HG02763 (cell line): Measurements from ENCODE around the gene EXD3.
"Not testable (repeated sequence)": the region's sequence is repeated elsewhere in the genome, so short reads cannot be mapped to it uniquely, and the experiment has no call there.

Source experiments
- ATAC-seq: cut with Tn5 transposase; IDR thresholded peaks from one replicate; pipeline ENCODE4 v1.9.1; 2021; ENCODE audit warnings: mild to moderate bottlenecking, moderate library complexity; ENCODE audit not compliant: unreplicated experiment

Gene EXD3

DNA sequence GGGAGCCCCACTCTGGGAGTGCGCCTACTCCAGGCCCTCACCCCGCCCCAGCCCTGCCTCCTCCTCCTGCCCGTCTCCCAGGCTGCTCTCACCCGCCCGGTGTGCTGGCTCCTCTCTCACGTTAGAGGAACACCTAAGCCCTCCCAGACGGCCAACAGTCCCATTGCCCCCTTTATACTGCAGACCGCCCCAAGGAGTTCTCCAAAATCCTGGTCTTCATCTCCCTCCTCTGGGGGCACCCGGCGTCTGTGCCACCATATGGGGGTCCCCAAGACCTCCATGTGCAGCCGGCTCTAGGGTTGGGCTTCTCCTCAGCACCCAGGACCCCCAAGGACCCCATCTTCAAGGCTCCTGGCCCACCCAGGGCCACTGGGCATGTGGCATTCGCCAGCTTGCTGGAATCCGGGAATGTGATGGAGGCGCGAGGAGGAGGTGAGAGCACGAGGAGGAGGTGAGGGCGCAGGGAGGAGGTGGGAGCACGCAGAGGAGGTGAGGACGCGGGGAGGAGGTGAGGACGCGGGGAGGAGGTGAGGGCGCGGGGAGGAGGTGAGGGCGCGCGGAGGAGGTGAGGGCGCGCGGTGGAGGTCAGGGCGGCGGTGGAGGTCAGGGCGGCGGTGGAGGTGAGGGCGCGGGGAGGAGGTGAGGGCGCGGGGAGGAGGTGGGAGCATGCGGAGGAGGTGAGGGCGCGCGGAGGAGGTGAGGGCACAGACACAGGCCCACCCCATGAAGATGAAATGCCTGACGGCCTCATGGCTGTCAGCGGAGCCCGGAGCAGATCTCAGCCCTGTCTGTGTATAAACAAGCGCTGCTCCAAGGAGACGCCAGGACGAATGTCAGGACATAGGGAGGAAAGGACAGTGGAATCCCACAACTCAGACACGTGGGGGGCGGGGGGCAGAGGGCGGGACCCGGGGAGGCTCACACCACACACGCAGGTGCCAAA, 41.2 kb downstream of the EXD3 start:
- no peak for ATAC-seq

DNA sequence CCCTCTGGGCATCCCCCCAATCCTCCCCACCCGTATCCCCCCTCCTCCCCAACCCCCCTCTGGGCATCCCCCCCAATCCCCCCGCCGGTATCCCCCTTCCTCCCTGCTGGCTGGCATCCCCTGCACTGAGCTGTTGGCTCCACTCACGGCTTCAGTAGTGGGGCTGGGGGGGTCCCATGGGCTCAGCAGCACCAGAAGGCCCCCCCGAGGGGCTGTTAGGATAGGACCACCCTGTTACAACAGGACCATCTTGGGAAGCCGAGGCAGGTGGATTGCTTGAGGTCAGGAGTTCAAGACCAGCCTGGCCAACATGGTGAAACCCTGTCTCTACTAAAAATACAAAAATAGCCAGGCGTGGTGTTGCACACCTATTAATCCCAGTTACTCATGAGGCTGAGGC, 42.4 kb downstream of the EXD3 start:
- no peak for ATAC-seq

DNA sequence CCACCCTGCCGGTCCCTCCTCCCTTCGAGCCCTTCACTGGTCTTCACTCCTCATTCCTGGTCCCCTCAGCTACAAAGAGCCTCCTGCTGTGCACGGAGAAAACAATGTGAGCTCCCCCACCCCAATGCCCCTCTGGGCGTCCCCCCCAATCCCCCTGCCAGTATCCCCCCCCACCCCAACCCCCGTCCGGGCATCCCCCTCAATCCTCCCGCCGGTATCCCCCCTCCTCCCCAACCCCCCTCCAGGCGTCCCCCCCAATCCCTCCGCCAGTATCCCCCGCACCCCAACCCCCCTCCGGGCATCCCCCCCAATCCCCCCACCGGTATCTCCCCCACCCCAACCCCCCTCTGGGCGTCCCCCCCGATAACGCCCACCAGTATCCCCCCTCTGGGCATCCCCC, 42.8 kb downstream of the EXD3 start:
- no peak for ATAC-seq

DNA sequence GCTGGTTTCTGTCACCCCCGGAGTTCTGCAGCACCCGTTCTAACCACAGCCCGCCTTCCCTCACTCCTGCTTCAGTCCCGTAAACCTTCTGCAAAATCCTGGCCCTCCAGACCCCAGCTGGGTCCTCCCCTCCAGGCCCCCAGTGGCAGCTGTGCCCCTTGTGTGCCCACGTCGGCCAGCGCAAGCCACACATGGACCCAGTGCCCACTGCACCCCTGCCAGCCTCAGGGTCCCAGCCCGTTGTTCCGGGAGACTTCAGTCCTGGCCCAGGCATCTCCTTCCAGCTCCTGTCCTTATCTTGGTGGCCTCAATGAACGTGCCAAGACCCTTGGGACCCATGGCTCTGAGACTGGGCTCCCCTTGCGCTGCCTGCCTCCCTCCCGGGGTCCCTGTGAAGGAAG, 43.2 kb downstream of the EXD3 start:
- ATAC-seq: no peak

DNA sequence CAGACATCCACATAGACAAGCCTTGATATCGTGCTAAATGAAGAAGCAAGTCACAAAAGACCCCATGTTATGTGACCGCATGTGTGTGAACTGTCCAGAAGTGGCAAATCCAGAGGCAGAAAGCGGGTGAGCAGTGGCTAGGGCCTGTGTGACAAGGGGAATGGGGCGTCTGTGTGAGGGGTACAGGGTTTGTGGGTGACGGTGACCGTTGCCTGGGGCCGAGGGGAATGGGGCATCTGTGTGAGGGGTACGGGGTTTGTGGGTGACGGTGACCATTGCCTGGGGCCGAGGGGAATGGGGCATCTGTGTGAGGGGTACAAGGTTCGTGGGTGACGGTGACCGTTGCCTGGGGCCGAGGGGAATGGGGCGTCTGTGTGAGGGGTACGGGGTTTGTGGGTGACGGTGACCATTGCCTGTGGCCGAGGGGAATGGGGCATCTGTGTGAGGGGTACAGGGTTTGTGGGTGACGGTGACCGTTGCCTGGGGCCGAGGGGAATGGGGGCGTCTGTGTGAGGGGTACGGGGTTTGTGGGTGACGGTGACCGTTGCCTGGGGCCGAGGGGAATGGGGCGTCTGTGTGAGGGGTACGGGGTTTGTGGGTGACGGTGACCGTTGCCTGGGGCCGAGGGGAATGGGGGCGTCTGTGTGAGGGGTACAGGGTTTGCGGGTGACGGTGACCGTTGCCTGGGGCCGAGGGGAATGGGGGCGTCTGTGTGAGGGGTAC, 44.1 kb downstream of the EXD3 start:
- not testable (repeated sequence) for ATAC-seq

DNA sequence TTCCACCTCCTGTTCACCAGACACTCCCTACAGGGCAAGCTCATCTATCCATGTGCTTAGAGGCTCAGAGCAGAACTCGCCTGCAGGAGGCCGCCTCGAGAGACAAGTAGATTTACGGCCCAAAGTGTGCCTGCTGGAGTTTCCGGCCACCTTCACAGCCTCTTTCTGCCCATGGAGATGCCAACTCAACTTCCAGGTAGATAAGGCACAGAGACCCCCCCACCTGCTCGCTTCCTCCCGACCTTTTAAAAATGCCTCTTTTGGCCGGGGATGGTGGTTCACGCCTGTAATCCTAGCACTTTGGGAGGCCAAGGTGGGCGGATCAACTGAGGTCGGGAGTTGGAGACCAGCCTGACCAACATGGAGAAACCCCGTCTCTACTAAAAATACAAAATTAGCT, 46.6 kb downstream of the EXD3 start:
- ATAC-seq: no peak

DNA sequence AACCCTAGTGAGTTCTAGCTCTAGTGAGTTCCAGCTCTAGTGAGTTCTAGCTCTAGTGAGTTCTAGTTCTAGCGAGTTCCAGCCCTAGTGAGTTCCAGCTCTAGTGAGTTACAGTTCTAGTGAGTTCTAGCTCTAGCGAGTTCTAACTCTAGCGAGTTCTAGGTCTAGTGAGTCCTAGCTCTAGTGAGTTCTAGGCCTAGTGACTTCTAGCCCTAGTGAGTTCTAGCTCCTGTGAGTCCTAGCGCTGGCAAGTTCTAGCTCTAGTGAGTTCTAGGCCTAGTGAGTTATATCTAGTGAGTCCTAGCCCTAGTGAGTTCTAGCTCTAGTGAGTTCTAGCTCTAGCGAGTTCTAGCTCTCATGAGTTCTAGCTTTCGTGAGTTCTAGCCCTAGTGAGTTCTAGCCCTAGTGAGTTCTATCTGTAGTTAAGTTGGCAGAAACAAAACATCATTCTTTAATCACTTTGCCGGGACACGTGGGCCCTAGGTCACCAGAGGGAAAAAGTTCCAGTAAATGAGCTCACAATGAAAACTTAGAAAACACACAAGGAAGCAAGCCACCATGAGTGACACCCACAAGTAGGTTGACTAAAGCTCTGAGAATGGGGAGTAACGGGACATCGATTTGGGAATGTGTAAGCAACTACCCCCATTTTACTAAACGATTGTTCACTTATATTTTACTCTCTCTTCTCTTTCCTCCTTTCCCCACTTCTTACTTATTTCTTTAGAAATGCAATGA, 47.5 kb downstream of the EXD3 start:
- no peak for ATAC-seq

DNA sequence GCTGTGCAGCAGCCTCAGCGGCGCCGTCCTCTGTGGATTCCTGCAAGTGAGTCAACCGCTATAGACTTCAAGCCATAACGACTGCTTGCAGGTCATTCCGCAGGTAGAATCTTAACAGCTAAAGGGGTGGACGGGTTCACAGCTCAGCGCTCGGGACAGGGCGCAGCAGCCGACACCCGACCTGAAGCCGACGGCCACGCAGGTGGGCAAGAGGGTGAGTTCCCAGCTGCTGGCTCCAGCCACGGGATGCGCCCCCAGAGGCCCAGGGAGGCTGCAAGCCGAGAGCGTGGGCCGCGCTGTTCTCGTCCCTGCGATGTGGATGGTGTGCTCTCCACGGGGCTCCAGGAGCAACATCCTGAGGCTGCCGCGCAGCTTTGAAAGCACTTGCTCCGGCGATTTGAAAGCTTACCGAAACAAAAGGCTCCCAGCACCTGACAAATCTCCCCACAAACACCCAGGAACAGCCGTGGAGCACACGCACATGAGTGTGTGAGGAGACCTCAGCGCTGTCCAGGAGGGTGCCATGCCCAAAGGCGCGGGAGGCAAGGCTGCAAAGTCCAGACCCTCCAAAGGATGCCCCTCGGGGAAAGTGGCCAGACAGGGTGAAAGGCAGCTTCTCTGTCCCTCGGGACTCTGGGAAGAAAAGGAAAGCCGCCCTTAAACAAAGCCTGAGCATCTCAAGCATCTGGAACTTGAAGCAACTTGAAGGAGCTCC, 48.7 kb downstream of the EXD3 start:
- no peak for ATAC-seq

DNA sequence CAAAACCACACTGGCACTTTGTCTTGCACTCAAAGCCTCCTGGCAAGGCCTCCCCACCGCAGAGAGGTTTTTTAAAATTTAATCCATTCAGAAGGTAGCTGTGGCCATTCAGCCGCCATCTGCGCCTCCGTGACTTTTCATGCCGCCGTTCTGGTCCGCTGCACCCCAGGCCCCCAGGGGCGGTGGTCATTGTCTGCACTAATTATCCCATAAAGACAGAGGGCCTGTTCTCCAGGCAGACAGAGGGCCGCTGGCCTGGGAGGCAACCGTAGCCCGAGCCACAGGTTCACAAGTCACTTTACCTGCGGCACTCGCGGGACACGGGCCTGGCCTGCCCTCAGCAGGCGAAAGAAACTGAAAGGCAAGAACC, 49.4 kb downstream of the EXD3 start:
- no peak for ATAC-seq

DNA sequence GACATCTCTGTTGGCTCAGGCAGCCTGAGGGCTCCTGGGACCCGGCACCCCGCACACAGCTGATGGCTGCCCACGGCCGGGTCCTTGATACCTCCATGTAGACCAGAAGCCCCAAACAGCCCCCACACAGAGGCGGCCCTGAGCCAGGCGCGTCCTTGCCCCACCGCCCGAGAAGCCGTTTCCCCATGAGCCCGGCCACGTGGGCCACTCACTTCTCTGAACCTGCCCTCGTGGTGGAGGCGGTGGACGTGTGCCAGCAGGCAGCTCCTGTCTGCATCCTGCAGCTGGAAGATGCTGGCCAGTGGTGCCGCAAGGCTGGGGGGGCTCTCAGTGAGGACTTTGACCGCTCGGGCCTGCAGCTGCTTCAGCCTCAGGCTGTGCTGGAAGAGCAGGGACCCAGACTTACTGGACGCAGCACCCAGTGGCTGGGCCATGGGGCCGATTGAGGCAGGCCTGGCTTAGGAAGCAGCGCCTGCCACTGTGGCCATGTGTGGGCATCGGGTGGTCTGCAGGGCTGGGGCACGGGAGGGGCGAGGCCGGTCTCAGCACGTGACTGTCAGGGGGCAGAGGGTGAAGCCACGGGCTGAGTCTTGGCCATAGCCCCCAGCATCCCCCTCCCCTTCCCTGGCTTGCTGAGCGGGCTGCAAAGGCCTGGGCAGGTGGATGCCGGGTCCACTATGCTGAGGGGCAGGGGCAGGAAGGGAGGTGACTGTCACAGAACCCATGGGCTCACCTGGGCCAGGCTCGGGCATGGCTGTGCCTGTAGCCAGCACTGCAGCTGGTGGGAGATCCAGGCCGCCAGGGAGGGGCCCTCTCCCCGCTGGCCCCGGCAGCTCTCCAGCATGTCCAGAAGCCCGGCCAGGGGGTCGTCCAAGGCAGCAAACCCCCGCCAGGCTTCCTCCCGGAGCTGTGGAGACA, 50.0 kb downstream of the EXD3 start:
- no peak for ATAC-seq

DNA sequence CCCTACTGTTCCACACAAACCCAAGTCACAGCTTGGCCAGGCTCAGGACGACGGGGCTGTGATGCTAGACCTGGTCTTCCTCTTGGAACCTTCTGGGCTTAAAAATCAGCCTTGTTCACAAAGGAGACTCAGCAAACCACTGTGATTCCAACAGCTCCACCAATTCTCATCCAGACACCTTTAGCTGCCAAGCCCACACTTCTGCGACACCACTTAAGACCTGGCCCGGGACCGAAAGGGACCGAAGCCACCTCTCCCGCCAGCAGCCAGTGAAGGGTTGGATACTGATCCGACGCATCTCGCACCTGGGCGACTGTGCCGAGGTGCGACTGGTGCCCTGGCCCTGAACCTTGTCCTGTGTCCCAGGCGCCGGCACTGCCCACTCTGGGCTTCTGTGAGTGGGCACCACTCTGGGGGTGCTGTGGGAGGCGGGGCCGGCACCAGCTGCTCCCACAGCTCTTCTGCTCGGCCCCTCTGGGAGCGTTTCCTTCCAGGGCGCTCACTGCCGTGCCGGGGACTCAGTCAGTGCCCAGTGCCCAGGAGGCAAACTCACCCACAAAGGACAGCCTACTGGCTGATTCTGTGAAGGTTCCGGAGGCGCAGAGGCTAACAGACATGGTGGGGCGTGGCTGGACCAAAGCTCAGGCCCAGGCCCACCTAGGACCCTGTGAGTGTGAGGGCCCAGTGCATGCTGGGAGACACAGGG, 50.9 kb downstream of the EXD3 start:
- no peak for ATAC-seq

DNA sequence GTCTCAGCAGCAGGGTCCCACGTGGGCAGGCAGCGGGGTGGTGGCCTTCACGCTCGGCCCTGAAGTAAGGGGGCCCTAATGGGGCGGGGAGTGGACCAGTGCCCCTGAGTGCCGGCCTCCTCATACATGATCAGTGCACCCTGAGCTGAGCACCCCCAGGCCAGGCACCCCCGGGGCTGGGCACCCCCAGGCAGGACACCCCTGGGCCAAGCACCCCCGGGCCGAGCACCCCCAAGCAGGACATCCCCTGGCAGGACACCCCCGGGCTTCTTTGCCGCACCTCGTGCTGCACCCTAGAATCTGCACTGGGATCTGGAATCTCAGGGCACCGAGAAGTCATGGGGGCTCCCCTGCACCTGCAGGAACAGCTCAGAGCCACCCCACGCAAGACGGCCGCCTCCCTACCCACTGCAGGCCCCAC, 51.4 kb downstream of the EXD3 start:
- ATAC-seq: no peak

DNA sequence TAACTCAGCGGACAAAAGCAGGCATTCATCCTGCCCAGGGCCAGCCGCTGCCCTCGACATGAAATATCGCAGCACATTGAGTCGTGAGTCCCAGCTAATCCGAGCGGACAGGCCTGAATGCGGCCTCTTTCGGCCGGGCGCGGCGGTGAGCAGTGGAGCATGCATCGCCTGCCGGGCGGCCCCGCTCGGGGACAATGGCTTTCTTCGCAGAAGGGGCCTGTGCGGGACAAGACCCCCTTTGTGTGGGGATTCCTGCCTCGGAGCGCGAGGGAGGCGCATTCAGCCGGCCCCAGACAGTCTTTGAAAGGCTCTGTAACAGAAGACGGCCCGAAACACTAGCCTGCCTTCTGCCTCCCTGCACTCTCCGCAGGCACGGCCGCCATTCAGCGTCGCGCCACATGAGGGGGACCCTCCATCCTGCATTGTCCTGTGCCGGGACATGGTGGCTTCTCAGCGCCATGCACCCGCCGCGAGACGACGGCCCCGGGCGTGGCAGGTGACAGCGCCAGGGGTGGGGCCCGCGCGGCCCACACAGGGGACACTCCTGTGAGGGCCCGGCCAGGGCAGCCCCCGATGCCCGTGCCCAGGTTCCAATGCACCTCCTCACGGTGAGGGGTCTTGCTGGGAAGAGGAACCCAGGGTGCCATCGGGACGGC, 52.0 kb downstream of the EXD3 start:
- ATAC-seq: no peak

DNA sequence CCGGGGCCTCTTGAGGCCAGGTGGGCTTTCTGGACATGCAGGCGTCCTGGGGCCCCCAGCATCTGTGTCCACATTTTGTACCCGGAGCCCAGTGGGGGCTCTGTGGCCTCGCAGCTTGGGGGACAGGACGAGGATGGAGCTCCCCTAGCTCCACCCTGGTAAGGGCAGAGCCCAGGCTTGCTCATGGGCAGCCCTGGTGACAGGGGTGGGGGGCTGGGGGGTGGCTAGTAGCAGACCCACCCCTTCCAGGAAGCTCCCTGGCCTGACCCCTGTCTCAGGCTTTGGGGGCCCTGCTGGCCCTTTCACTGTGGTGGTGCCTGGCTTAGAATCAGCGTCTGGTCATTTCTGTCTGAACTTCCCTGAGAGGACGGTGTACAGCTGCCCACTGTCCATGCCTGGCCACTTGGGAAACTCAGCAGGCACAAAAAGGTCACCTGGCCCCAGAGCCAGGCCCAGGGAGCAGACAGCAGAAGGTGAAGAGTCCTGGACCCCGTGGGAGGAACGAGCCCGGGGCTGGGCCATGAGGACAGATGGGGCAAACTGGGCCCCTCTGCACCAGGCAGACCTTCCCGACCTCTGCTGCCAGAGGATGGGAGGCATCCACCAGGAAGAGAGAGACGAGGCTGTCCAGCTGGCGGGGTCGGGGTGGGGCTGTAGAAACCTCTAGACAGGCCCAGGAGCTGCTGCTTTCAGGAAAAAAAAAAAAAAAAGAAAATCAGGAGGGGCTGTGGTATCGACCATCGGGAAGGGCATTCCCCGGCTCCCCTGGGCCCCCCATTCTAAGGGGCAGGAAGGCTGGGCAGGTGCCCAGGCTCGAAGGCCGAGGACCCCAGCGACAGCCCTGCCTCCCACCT, 52.8 kb downstream of the EXD3 start:
- ATAC-seq: no peak

DNA sequence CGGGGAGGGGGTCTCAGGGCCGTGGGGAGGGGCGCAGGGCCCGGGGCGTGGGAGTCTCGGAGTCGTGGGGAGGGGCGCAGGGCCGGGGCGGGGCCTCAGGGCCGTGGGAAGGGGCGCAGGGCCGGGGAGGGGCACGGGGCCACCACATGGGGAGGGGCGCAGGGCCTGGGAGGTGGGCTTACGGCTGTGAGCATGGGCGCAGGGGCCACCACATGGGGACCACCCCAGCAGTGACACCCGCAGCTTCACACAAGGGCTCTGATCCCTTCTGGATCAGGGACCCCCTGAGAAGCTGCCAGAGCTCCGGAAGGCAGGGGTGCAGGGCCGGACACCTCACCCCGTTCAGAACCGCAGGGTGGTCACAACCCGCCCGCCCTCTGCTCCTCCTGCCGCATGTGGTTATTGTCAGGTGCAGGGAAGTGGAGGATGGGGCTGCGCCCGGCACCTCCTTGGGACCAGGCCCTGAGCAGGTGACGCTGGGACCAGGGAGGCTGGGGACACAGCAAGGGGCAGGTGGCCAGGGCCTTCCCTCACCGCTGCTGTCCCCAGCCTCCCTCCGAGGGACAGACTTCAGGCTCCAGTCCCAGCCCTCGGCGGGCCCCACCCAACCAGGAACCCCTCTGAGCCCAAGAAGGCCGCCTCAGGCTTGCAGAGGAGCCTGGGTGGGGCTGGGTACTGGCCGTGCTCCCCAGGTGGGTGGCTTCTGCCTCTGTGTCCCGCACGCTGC, 53.7 kb downstream of the EXD3 start:
- ATAC-seq: no peak

DNA sequence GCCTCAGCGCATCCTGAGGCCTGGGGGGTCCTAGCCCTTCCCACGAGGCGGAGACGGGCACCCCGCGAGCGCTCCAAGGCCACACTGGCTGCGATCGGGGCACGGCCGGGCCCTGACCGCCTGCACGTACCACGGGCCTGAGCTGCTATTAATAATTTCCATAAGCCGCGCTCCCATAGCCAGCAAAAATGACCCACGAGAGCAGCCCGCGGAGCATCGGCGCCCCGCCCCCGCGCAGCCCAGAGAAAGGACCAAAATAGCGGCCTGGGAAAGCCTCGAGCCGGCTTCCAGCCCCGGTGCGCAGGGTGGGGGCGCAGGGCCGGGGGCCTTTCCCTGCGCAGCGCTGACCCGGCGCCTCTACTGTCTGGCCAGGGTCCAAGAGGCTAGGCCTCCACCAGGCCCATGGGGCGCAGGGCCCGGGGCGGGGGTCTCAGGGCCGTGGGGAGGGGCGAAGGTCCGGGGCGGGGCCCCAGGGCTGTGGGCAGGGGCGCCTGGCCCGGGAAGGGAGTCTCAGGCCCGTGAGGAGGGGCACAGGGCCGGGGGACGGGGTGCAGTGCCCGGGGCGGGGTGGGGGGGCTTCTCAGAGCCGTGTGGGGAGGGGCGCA, 54.4 kb downstream of the EXD3 start:
- ATAC-seq: no peak
